GM12801 (cell line): ENCODE results near the gene NEDD1.

Source experiments
- TF ChIP-seq, protein P1 (sequence below): IDR thresholded peaks from one replicate; pipeline ENCODE4 v1.5.1; 2011; ENCODE audit warnings: control low read depth; ENCODE audit not compliant: insufficient read length; ENCODE audit errors: extremely low read depth

NEDD1 gene

DNA sequence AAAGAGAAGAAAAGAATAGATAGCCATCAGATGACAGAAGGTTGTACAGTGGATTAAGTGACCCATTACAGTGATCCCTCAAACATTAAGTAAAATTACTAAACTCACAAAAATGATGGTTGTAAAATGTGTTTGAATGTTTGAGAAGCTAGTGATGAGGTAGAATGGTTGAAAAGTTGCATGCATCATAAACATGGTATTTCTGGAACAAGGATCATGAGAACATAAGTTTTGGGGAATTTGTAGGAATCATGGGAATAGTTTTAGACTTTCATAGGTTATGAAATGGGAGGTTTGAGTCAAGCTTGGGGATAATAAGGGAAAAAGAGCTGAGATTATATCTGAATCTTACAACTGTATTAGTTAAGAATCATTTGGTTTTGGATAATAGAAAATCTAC is 34.1 kb upstream of the NEDD1 start:
- TF ChIP-seq, protein P1, sequence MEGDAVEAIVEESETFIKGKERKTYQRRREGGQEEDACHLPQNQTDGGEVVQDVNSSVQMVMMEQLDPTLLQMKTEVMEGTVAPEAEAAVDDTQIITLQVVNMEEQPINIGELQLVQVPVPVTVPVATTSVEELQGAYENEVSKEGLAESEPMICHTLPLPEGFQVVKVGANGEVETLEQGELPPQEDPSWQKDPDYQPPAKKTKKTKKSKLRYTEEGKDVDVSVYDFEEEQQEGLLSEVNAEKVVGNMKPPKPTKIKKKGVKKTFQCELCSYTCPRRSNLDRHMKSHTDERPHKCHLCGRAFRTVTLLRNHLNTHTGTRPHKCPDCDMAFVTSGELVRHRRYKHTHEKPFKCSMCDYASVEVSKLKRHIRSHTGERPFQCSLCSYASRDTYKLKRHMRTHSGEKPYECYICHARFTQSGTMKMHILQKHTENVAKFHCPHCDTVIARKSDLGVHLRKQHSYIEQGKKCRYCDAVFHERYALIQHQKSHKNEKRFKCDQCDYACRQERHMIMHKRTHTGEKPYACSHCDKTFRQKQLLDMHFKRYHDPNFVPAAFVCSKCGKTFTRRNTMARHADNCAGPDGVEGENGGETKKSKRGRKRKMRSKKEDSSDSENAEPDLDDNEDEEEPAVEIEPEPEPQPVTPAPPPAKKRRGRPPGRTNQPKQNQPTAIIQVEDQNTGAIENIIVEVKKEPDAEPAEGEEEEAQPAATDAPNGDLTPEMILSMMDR, result no peak

GRCh38 chr12:96874211-96874610 is 32.8 kb upstream of the NEDD1 start:
- TF ChIP-seq, protein P1, result no peak

GRCh38 chr12:96876966-96877365 is 30.1 kb upstream of the NEDD1 start:
- TF ChIP-seq, protein P1, result no peak

DNA sequence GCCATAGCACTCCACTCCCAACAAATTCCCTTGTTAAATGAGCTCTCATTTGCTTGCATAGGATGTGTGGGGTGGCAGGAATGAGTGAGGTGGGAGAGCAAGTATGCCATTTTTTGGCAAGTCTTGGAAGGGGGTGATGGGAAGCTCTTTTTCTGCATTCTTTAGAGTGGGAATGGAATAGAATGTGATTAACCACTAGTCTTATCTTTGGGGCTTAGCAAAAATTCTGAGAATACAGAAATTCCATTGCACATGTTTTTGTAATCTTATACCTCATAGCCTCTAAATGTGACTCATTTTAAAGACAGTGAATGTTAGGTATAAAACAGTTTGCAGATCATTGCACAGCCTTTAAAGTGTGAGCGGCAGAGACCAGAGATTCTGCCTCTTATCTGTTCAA is 28.4 kb upstream of the NEDD1 start:
- TF ChIP-seq, protein P1, result no peak

- TF ChIP-seq, protein P1, result no peak
These were observed 27.8 kb upstream of the NEDD1 start for GRCh38 chr12:96879301-96879700.

DNA sequence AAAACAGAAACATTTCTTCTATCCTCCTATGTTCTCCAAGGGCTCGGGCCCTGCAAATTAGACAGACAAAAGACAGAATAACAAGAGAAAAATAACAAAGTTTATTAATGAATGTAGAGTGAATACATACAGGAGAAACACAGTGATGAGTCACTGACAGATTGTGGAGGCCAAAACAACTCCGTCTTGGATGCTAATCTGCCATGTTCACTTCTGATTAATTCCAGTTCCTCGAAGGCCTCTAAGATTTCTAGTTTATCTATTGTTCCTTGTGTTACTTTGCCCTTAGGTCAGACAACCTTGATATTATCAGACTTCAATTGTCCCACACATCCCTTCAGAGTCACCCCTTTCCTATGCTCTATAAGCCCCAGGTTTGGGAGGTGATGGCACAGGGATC is 26.8 kb upstream of the NEDD1 start:
- TF ChIP-seq, protein P1, result no peak

GRCh38 chr12:96881608-96882007 is 25.4 kb upstream of the NEDD1 start:
- TF ChIP-seq, protein P1, result no peak

DNA sequence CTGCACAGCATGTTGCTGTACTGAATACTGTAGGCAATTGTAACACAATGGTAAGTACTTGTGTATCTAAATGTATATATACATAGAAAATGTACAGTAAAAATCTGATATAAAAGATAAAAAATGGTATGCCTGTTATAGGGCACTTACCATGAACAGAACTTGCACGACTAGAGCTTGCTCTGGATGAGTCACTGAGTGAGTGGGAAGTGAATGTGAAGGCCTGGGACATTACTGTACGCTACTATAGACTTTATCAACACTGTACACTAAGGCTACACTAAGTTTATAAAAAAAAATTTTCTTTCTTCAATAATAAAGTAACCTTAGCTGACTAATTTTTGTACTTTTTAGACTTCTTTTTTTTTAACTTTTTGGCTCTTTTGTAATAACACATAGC is 24.2 kb upstream of the NEDD1 start:
- TF ChIP-seq, protein P1, result no peak
